Neutrophil (primary cell): Measurements from ENCODE around the gene SLC25A6.
"Not testable (repeated sequence)": the region's sequence is repeated elsewhere in the genome, so short reads cannot be mapped to it uniquely, and the experiment has no call there.

Experiments used
- H3K27ac ChIP-seq: fragments of 200-600 bp; sonication (generic); 2 replicates; pipeline ENCODE4 v1.5.1; 2016; ENCODE audit warnings: mild to moderate bottlenecking, moderate library complexity
- H3K27me3 ChIP-seq: fragments of 200-600 bp; sonication (generic); 2 replicates; pipeline ENCODE4 v1.6.0; 2016; ENCODE audit warnings: mild to moderate bottlenecking
- H3K36me3 ChIP-seq: fragments of 200-600 bp; sonication (generic); 2 replicates; pipeline ENCODE4 v1.5.1; 2017
- H3K4me1 ChIP-seq, 2 experiments: fragments of 200-600 bp in 1 of 2; sonication (generic) in 1 of 2; 1 replicate in 1 of 2; 2 replicates in 1 of 2; pipeline versions ENCODE4 v1.5.1 to v1.6.1; 2013 to 2016; ENCODE audit warnings: low read depth in 1 of 2, low read length in 1 of 2, mild to moderate bottlenecking in 1 of 2, moderate library complexity in 1 of 2; ENCODE audit not compliant: control insufficient read depth in 1 of 2, insufficient read depth in 1 of 2
- H3K4me3 ChIP-seq, 2 experiments: fragments of 200-600 bp in 1 of 2; sonication (generic) in 1 of 2; 1 replicate in 1 of 2; 2 replicates in 1 of 2; pipeline ENCODE4 v1.5.1; 2013 to 2016; ENCODE audit warnings: low read depth in 1 of 2, low read length in 1 of 2, mild to moderate bottlenecking in 1 of 2, moderate library complexity in 1 of 2
- H3K9me3 ChIP-seq: fragments of 200-600 bp; sonication (generic); 2 replicates; pipeline ENCODE4 v1.5.1; 2016
- TF ChIP-seq, protein P1 (sequence below): fragments of 200-600 bp; sonication (generic); IDR thresholded peaks from 2 replicates; pipeline ENCODE4 v1.5.1; 2016; ENCODE audit warnings: antibody characterized with exemption

Gene SLC25A6

DNA sequence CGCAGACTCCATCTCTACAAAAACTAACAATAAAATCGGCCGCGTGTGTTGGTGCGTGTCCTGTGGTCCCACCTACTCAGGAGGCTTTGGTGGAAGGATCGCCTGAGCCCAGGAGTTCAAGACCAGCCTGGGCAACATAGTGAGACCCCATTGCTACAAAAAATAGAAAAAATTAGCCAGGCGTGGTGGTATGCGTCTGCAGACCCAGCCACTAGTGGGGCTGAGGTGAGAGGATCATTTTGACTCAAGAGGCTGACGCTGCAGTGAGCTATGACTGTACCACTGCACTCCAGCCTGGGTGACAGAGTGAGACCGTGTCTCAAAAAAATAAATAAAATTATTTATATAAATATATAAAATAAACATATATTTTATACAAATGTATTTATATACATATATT, 38.5 kb upstream of the SLC25A6 start:
- TF ChIP-seq, protein P1, sequence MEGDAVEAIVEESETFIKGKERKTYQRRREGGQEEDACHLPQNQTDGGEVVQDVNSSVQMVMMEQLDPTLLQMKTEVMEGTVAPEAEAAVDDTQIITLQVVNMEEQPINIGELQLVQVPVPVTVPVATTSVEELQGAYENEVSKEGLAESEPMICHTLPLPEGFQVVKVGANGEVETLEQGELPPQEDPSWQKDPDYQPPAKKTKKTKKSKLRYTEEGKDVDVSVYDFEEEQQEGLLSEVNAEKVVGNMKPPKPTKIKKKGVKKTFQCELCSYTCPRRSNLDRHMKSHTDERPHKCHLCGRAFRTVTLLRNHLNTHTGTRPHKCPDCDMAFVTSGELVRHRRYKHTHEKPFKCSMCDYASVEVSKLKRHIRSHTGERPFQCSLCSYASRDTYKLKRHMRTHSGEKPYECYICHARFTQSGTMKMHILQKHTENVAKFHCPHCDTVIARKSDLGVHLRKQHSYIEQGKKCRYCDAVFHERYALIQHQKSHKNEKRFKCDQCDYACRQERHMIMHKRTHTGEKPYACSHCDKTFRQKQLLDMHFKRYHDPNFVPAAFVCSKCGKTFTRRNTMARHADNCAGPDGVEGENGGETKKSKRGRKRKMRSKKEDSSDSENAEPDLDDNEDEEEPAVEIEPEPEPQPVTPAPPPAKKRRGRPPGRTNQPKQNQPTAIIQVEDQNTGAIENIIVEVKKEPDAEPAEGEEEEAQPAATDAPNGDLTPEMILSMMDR: no peak
- H3K27ac ChIP-seq: no peak overlapping the region
- no peaks in the 10 kb centered on the region for H3K27me3 ChIP-seq
- H3K36me3 ChIP-seq: peaks cover 52% of the 10 kb centered on the region
- no peaks in the 10 kb centered on the region for H3K4me1 ChIP-seq
- H3K9me3 ChIP-seq: no peaks in the 10 kb centered on the region
- no peak overlapping the region for H3K4me3 ChIP-seq

DNA sequence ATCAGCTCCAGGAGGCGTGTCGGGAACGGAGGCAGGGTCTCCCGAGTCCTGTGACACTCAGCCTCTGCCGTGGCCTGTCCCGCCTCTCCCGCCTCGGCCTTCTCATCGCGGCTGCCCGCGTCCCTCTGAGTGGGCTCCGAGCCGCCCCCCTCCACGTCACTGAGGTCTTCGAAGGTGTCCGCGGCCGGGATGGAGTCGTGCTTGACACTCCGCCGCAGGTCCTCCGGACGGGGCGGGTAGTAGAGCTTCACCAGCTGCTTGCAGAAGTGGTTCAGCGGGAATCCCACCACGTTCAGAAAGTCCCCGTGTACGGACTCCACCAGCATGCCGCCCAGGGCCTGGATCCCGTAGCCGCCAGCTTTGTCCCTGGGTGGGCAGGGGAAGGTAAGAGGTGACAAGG, 35.8 kb upstream of the SLC25A6 start:
- no peaks in the 10 kb centered on the region for H3K4me1 ChIP-seq
- TF ChIP-seq, protein P1: no peak
- H3K27ac ChIP-seq: no peak overlapping the region
- H3K9me3 ChIP-seq: no peaks in the 10 kb centered on the region
- H3K4me3 ChIP-seq: no peak overlapping the region
- peaks cover 56% of the 10 kb centered on the region for H3K36me3 ChIP-seq
- no peaks in the 10 kb centered on the region for H3K27me3 ChIP-seq

DNA sequence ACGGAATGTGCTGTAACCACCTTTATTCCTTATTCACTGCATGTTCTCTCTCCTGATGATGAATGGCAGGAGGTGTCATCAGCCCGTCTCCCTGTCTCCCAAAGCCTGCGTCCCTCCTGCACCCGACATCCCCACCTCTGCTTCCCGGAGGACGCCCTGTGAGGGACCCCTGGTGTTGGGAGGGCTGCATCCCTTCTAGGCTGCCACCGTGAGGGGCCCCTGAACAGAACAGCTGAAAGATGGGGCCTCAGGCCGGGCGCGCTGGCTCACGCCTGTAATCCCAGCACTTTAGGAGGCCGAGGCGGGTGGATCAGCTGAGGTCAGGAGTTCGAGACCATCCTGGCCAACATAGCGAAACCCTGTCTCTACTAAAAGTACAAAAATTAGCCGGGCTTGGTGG, 34.4 kb upstream of the SLC25A6 start:
- not testable (repeated sequence) for H3K27me3 ChIP-seq, H3K4me3 ChIP-seq, H3K4me1 ChIP-seq, H3K9me3 ChIP-seq, H3K27ac ChIP-seq
- H3K36me3 ChIP-seq: peaks cover 56% of the 10 kb centered on the region

DNA sequence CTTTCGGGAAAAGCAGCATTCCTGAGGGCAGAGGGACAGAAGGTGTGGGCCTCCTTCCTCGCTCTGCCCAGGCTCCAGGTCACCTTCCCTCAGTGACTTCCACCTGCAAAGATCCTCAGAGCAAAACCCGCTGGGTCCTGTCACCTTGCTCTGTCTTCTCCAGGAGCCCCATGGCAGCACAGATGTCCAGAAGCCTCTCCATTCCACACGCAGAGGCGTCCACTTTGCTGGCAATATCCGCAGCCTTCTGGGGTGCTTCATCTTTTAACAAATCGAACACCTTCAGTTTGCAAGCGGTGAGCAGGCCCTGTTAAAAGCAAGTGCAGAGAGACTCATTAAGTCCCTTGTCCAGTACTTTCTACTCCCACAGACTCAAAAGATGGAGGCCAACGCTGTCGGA, 33.5 kb upstream of the SLC25A6 start:
- H3K36me3 ChIP-seq: peaks cover 58% of the 10 kb centered on the region
- H3K9me3 ChIP-seq: peaks cover 8% of the 10 kb centered on the region
- TF ChIP-seq, protein P1: no peak

DNA sequence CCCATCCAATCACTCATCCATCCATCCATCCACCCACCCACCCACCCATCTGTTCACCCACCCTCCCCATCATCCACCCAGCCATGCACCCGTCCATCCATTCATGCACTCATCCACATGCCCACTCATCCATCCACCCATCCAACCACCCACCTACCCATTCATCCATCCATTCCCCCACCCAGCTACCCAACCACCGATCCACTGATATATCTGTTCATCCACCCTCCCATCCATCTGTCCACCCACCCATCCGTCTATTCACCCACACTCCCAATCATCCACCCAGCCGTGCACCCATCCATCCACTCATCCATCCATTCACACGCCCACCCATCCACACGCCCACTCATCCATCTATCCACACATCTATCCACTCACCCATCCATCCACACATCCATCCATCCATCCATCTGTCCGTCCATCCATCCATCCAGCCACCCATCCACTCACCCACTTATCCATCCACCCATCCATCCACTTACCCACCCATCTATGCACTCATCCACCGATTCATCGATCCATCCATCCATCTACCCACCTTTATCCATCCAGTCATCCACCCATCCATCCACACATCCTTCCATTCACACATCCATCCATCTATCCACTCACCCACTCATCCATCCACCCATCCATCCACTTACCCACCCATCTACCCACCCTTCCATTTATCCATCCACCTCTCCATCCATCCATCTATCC, 32.4 kb upstream of the SLC25A6 start:
- Histone ChIP-seq H3K4me3 (no peak overlapping the region), H3K36me3 (peaks cover 58% of the 10 kb centered on the region), H3K27ac (no peak overlapping the region), H3K9me3 (peaks cover 8% of the 10 kb centered on the region), H3K27me3 (no peaks in the 10 kb centered on the region), H3K4me1 (no peaks in the 10 kb centered on the region)
- TF ChIP-seq, protein P1: no peak

More for the DNA sequence above, 33.5 kb upstream of the SLC25A6 start:
- no peak overlapping the region for H3K4me3 ChIP-seq
- no peak overlapping the region for H3K27ac ChIP-seq
- no peaks in the 10 kb centered on the region for H3K4me1 ChIP-seq
- H3K27me3 ChIP-seq: no peaks in the 10 kb centered on the region

DNA sequence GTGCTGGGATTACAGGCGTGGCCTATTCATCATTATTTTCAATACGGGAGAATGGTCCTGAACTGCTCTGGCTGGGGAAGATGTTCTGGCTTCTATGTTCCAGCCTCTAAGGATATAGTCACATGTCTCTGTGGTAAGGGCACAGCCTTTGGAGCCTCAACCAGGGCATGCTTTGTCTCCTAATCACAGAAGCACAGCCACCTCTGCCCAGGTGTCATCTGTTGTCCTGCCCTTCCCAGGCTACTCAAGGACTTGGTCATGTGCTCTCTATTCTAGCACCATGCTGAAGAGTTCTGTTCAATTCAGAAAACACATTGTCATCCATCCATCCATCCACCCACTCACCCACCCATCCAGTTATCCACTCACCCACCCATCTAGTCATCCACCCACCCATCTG, 31.3 kb upstream of the SLC25A6 start:
- TF ChIP-seq, protein P1: no peak
- Histone ChIP-seq H3K4me3 (no peak overlapping the region), H3K36me3 (peaks cover 68% of the 10 kb centered on the region), H3K27ac (no peak overlapping the region), H3K9me3 (peaks cover 8% of the 10 kb centered on the region), H3K27me3 (no peaks in the 10 kb centered on the region), H3K4me1 (no peaks in the 10 kb centered on the region)
